ENCODE measurements around the gene FBXL22. TPM values are rescaled to one million over a fixed set of nuclear protein-coding genes. Genes with fewer than 3 reads are reported as not detected.

FBXL22 gene
- total RNA-seq, 1 experiment from 2014 or later, result 0.49 TPM

GRCh38 chr15:63572749-63573464 lies 24.3 kb upstream of the FBXL22 start:
- Histone ChIP-seq H4K20me1 (ENCODE audit: insufficient read depth) (no peaks in the 10 kb centered on the region; the same call in 1 of the 2 replicates), H3K27ac (ENCODE audit: low read depth, low read length) (no peak overlapping the region), H3K9ac (ENCODE audit: low read length) (no peak overlapping the region), H3K36me3 (ENCODE audit: control insufficient read depth in 1 of 2, insufficient read depth in 2 of 2, low read length in 2 of 2) (peaks cover 22 to 29% of the 10 kb centered on the region in 2 experiments), H2AFZ (ENCODE audit: low read depth, low read length, poor library complexity, severe bottlenecking) (no peak overlapping the region), H3K4me2 (ENCODE audit: low read length) (no peak overlapping the region), H3K79me2 (ENCODE audit: insufficient read depth, low read length) (no peaks in the 10 kb centered on the region), H3K4me3 (replicated peaks in 1 of 2; ENCODE audit: low read depth in 1 of 2, low read length in 2 of 2) (no peak overlapping the region), H3K9me2 (ENCODE audit: insufficient read depth) (no peaks in the 10 kb centered on the region), H3K27me3 (ENCODE audit: insufficient read depth, low read length) (no peaks in the 10 kb centered on the region), H3K9me3 (ENCODE audit: control insufficient read depth in 1 of 2, insufficient read depth in 1 of 2, low read depth in 1 of 2, low read length in 2 of 2) (no peaks in the 10 kb centered on the region), H3K4me1 (ENCODE audit: control insufficient read depth in 1 of 2, insufficient read depth in 2 of 2, low read length in 2 of 2) (no peaks in the 10 kb centered on the region)
- ChIA-PET CTCF (no interaction called here), RAD21 (ENCODE audit: low non-redundant PET in 1 of 2, low total read pairs in 2 of 2, uncharacterized antibody in 2 of 2, unreplicated experiment in 2 of 2) (no interaction called here), POLR2A (no interaction called here)
- no TSS peak for BruUV-seq (replicated peaks)
- DNase-seq (ENCODE audit: low read depth, low spot score) (no peak), ATAC-seq (no peak)
- TF ChIP-seq EZH2 (IDR thresholded peaks at IDR 0.05) (no peak), SIN3A (IDR thresholded peaks at IDR 0.05; ENCODE audit: low read depth) (no peak), FOSL1 (IDR thresholded peaks at IDR 0.05; ENCODE audit: low read depth) (no peak), CTCF (IDR thresholded peaks at IDR 0.05 in 2 of 3, conservative IDR thresholded peaks at IDR 0.05 in 1 of 3; ENCODE audit: borderline replicate concordance in 1 of 3, insufficient read depth in 1 of 3, low read depth in 2 of 3, low read length in 2 of 3) (no peak), TCF7L2 (IDR thresholded peaks at IDR 0.05; ENCODE audit: borderline replicate concordance, extremely low read depth, insufficient read depth, insufficient read length) (no peak), POLR2A (IDR thresholded peaks at IDR 0.05; ENCODE audit: borderline replicate concordance, extremely low read depth, insufficient read depth, insufficient read length) (no peak), ZNF274 (IDR thresholded peaks at IDR 0.05; ENCODE audit: low read depth, low read length) (no peak), CEBPB (IDR thresholded peaks at IDR 0.05; ENCODE audit: low read depth) (no peak), EGR1 (IDR thresholded peaks at IDR 0.05; ENCODE audit: low read depth) (no peak), SP1 (IDR thresholded peaks at IDR 0.05; ENCODE audit: low read depth) (no peak), YY1 (IDR thresholded peaks at IDR 0.05; ENCODE audit: extremely low read depth, insufficient replicate concordance, low read depth, low read length) (no peak), RAD21 (IDR thresholded peaks at IDR 0.05; ENCODE audit: low read depth) (no peak), CBX3 (IDR thresholded peaks at IDR 0.05; ENCODE audit: low read depth) (no peak), POLR2AphosphoS5 (IDR thresholded peaks at IDR 0.05; ENCODE audit: low read depth, low read length) (no peak), MAX (IDR thresholded peaks at IDR 0.05) (no peak), ZFX (IDR thresholded peaks at IDR 0.05) (no peak), JUND (IDR thresholded peaks at IDR 0.05) (no peak), SRF (IDR thresholded peaks at IDR 0.05; ENCODE audit: low read depth) (no peak), EZH2phosphoT487 (IDR thresholded peaks at IDR 0.05; ENCODE audit: borderline replicate concordance) (no peak)
- TF ChIP-seq, protein P1, sequence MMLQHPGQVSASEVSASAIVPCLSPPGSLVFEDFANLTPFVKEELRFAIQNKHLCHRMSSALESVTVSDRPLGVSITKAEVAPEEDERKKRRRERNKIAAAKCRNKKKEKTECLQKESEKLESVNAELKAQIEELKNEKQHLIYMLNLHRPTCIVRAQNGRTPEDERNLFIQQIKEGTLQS (IDR thresholded peaks at IDR 0.05), result no peak
- intact Hi-C loops (cut with micrococcal nuclease), result no loop called here

Data from HCT116 (cell line).